A673 (cell line): ENCODE measurements around the gene CCN6.

Experiments
- EZH2 ChIP-seq: fragments of 200-600 bp; sonication (generic); IDR thresholded peaks from 2 replicates; pipeline ENCODE4 v1.6.1; 2017; ENCODE audit warnings: borderline replicate concordance, low read depth, mild to moderate bottlenecking, mixed read lengths, antibody characterized with exemption, low read length; ENCODE audit not compliant: poor library complexity, severe bottlenecking
- TF ChIP-seq, protein P1 (sequence below): fragments of 300-800, 200-600 bp; sonication (generic); conservative IDR thresholded peaks from 2 replicates; pipeline ENCODE4 v1.5.1; 2017; ENCODE audit warnings: low read depth, mild to moderate bottlenecking, antibody characterized with exemption, low read length, moderate library complexity, mixed read lengths

DNA sequence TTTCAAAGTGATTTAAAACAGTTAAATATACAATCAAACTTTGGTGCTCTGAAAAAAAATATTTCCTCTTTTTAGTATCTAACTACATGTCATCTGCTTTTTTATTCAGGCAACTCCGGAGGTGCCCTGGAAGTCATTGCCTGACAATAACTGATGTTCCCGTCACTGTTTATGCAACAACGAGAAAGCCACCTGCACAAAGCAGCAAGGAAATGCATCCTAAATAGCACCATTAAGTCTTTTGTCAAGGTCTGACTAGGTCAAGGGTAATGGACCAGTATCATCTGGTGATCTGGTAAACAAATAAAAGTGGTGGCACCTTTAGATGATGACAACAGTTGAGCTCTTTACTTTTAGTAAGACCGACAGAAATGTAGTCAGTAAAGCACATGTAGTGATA lies 46.7 kb downstream of the CCN6 start:
- TF ChIP-seq, protein P1, sequence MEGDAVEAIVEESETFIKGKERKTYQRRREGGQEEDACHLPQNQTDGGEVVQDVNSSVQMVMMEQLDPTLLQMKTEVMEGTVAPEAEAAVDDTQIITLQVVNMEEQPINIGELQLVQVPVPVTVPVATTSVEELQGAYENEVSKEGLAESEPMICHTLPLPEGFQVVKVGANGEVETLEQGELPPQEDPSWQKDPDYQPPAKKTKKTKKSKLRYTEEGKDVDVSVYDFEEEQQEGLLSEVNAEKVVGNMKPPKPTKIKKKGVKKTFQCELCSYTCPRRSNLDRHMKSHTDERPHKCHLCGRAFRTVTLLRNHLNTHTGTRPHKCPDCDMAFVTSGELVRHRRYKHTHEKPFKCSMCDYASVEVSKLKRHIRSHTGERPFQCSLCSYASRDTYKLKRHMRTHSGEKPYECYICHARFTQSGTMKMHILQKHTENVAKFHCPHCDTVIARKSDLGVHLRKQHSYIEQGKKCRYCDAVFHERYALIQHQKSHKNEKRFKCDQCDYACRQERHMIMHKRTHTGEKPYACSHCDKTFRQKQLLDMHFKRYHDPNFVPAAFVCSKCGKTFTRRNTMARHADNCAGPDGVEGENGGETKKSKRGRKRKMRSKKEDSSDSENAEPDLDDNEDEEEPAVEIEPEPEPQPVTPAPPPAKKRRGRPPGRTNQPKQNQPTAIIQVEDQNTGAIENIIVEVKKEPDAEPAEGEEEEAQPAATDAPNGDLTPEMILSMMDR, result no peak
- TF ChIP-seq EZH2, result no peak
